ENCODE data around the gene SLMAP.
"Not testable (repeated sequence)": the region's sequence is repeated elsewhere in the genome, so short reads cannot be mapped to it uniquely, and the experiment has no call there.

SLMAP gene

GRCh38 chr3:57793737-57794187 is 37.7 kb downstream of the SLMAP start:
- no peak for DNase-seq (ENCODE audit: low spot score)

GRCh38 chr3:57794501-57794900 is 38.4 kb downstream of the SLMAP start:
- DNase-seq (ENCODE audit: low spot score) = no peak

- DNase-seq (ENCODE audit: low spot score) = no peak
These were observed 38.8 kb downstream of the SLMAP start for GRCh38 chr3:57794951-57795350.

- DNase-seq (ENCODE audit: low spot score) = no peak
These were observed 40.2 kb downstream of the SLMAP start for GRCh38 chr3:57796261-57796660.

- DNase-seq (ENCODE audit: low spot score) = no peak
These were observed 41.8 kb downstream of the SLMAP start for GRCh38 chr3:57797701-57798487.

GRCh38 chr3:57803647-57804081 is 47.6 kb downstream of the SLMAP start:
- peak; percentile 79 for DNase-seq (ENCODE audit: low spot score)

GRCh38 chr3:57805266-57805665 is 49.2 kb downstream of the SLMAP start:
- DNase-seq (ENCODE audit: low spot score) = no peak

GRCh38 chr3:57805674-57806073 is 49.6 kb downstream of the SLMAP start:
- DNase-seq (ENCODE audit: low spot score) = peak; percentile 70

GRCh38 chr3:57806195-57806594 is 50.1 kb downstream of the SLMAP start:
- DNase-seq (ENCODE audit: low spot score) = not testable (repeated sequence)

- DNase-seq (ENCODE audit: low spot score) = no peak
These were observed 53.0 kb downstream of the SLMAP start for GRCh38 chr3:57808961-57809608.

- DNase-seq (ENCODE audit: low spot score) = no peak
These were observed 53.5 kb downstream of the SLMAP start for GRCh38 chr3:57809609-57809968.

- DNase-seq (ENCODE audit: low spot score) = no peak
These were observed 53.9 kb downstream of the SLMAP start for GRCh38 chr3:57810048-57810447.

GRCh38 chr3:57810471-57811137 is 54.5 kb downstream of the SLMAP start:
- DNase-seq (ENCODE audit: low spot score) = no peak

GRCh38 chr3:57815036-57815435 is 58.9 kb downstream of the SLMAP start:
- no peak for DNase-seq (ENCODE audit: low spot score)

GRCh38 chr3:57816471-57817095 is 60.5 kb downstream of the SLMAP start:
- no peak for DNase-seq (ENCODE audit: low spot score)

GRCh38 chr3:57818772-57819171 is 62.7 kb downstream of the SLMAP start:
- no peak for DNase-seq (ENCODE audit: low spot score)

- no peak for DNase-seq (ENCODE audit: low spot score)
These were observed 64.4 kb downstream of the SLMAP start for GRCh38 chr3:57820479-57820878.

- no peak for DNase-seq (ENCODE audit: low spot score)
These were observed 65.7 kb downstream of the SLMAP start for GRCh38 chr3:57821765-57822164.

- DNase-seq (ENCODE audit: low spot score) = no peak
These were observed 66.6 kb downstream of the SLMAP start for GRCh38 chr3:57822686-57823085.

GRCh38 chr3:57825116-57825515 is 69.0 kb downstream of the SLMAP start:
- no peak for DNase-seq (ENCODE audit: low spot score)

GRCh38 chr3:57826245-57826951 is 70.3 kb downstream of the SLMAP start:
- DNase-seq (ENCODE audit: low spot score) = no peak
